ENCODE measurements around the gene ZNRF2. TPM values are rescaled to one million over a fixed set of nuclear protein-coding genes. Genes with fewer than 3 reads are reported as not detected.

ZNRF2 gene
- total and polyA plus RNA-seq, 2 experiments from 2014 or later, result 11.0 to 18.8 TPM

- Histone ChIP-seq H3K9me3 (ENCODE audit: low read depth) (no peaks in the 10 kb centered on the region), H3K79me2 (no peaks in the 10 kb centered on the region), H2AFZ (no peak overlapping the region), H3K9me2 (replicated peaks; ENCODE audit: insufficient read depth) (no peaks in the 10 kb centered on the region), H3K36me3 (replicated peaks; ENCODE audit: insufficient read depth, low read depth) (no peaks in the 10 kb centered on the region), H3K27me3 (no peaks in the 10 kb centered on the region), H3K4me3 (no peak overlapping the region), H3K4me2 (no peak overlapping the region), H3K27ac (no peak overlapping the region), H4K20me1 (ENCODE audit: insufficient read depth, poor library complexity, severe bottlenecking) (no peaks in the 10 kb centered on the region), H3K4me1 (ENCODE audit: insufficient read depth) (no peaks in the 10 kb centered on the region)
- no peak for DNase-seq (ENCODE audit: low spot score)
- TF ChIP-seq EZH2 (IDR thresholded peaks at IDR 0.05; ENCODE audit: borderline replicate concordance), result no peak
- TF ChIP-seq EZH2phosphoT487 (IDR thresholded peaks at IDR 0.05; ENCODE audit: low read depth, severe bottlenecking, unreplicated experiment), result no peak
- no peak for TF ChIP-seq CTCF (IDR thresholded peaks at IDR 0.05; ENCODE audit: poor library complexity)
- 97% methylated on average over 2 of the region's 2 CpGs for WGBS (ENCODE audit: low lambda C conversion rate, missing lambda C conversion rate)
Measured at GRCh38 chr7:30405179-30405578, 120.8 kb downstream of the ZNRF2 start.

- Histone ChIP-seq H3K27me3 (no peaks in the 10 kb centered on the region), H2AFZ (no peak overlapping the region), H3K9me3 (ENCODE audit: low read depth) (no peaks in the 10 kb centered on the region), H3K4me2 (no peak overlapping the region), H3K79me2 (no peaks in the 10 kb centered on the region), H3K9me2 (replicated peaks; ENCODE audit: insufficient read depth) (no peaks in the 10 kb centered on the region), H3K27ac (no peak overlapping the region), H3K4me3 (no peak overlapping the region), H3K36me3 (replicated peaks; ENCODE audit: insufficient read depth, low read depth) (no peaks in the 10 kb centered on the region), H4K20me1 (ENCODE audit: insufficient read depth, poor library complexity, severe bottlenecking) (no peaks in the 10 kb centered on the region), H3K4me1 (ENCODE audit: insufficient read depth) (no peaks in the 10 kb centered on the region)
- 88% methylated on average over 13 of the region's 13 CpGs for WGBS (ENCODE audit: low lambda C conversion rate, missing lambda C conversion rate)
- DNase-seq (ENCODE audit: low spot score), result no peak
- no peak for TF ChIP-seq EZH2phosphoT487 (IDR thresholded peaks at IDR 0.05; ENCODE audit: low read depth, severe bottlenecking, unreplicated experiment)
- TF ChIP-seq EZH2 (IDR thresholded peaks at IDR 0.05; ENCODE audit: borderline replicate concordance), result no peak
- no peak for TF ChIP-seq CTCF (IDR thresholded peaks at IDR 0.05; ENCODE audit: poor library complexity)
Measured at GRCh38 chr7:30406664-30407425, 122.4 kb downstream of the ZNRF2 start.

- no peak overlapping the region for H3K27ac ChIP-seq
- H3K27me3 ChIP-seq, result no peaks in the 10 kb centered on the region
- no peak for TF ChIP-seq CTCF (IDR thresholded peaks at IDR 0.05; ENCODE audit: poor library complexity)
- no peak for TF ChIP-seq EZH2 (IDR thresholded peaks at IDR 0.05; ENCODE audit: borderline replicate concordance)
- no peak for TF ChIP-seq EZH2phosphoT487 (IDR thresholded peaks at IDR 0.05; ENCODE audit: low read depth, severe bottlenecking, unreplicated experiment)
- no peak overlapping the region for H3K4me2 ChIP-seq
- DNase-seq (ENCODE audit: low spot score), result no peak
- H3K79me2 ChIP-seq, result no peaks in the 10 kb centered on the region
- H4K20me1 ChIP-seq (ENCODE audit: insufficient read depth, poor library complexity, severe bottlenecking), result no peaks in the 10 kb centered on the region
- WGBS (ENCODE audit: low lambda C conversion rate, missing lambda C conversion rate), result 93% methylated on average over 2 of the region's 2 CpGs
- H3K36me3 ChIP-seq (replicated peaks; ENCODE audit: insufficient read depth, low read depth), result no peaks in the 10 kb centered on the region
- H3K4me3 ChIP-seq, result no peak overlapping the region
- H3K4me1 ChIP-seq (ENCODE audit: insufficient read depth), result no peaks in the 10 kb centered on the region
- H3K9me3 ChIP-seq (ENCODE audit: low read depth), result no peaks in the 10 kb centered on the region
- H3K9me2 ChIP-seq (replicated peaks; ENCODE audit: insufficient read depth), result no peaks in the 10 kb centered on the region
- H2AFZ ChIP-seq, result no peak overlapping the region
Measured at GRCh38 chr7:30411173-30411572, 126.8 kb downstream of the ZNRF2 start.
